HFFc6 (cell line): ENCODE data around the gene LRWD1. TPM values are rescaled to one million over a fixed set of nuclear protein-coding genes. Genes with fewer than 3 reads are reported as not detected.

Source experiments
- DNase-seq: peaks from one replicate; pipeline ENCODE4 v3.0.0-alpha.2; 2018
- H3K27ac Mint-ChIP-seq: 2 replicates; pipeline ENCODE4 v1.8.0; 2020; ENCODE audit warnings: mild to moderate bottlenecking, mixed read lengths
- H3K27me3 Mint-ChIP-seq: 2 replicates; pipeline ENCODE4 v1.8.0; 2021; ENCODE audit warnings: mild to moderate bottlenecking, moderate library complexity, mixed read lengths; ENCODE audit not compliant: insufficient read depth
- H3K36me3 Mint-ChIP-seq: 2 replicates; pipeline ENCODE4 v1.8.0; 2021; ENCODE audit warnings: low read depth, mixed read lengths
- H3K4me1 Mint-ChIP-seq: 2 replicates; pipeline ENCODE4 v1.8.0; 2020; ENCODE audit warnings: low read depth, mixed read lengths
- H3K4me3 Mint-ChIP-seq: 2 replicates; pipeline ENCODE4 v1.8.0; 2020; ENCODE audit warnings: mild to moderate bottlenecking, moderate library complexity, mixed read lengths
- H3K9me3 Mint-ChIP-seq: 2 replicates; pipeline ENCODE4 v1.8.0; 2020; ENCODE audit warnings: mild to moderate bottlenecking, mixed read lengths
- CTCF ChIP-seq: fragments of 200-600 bp; sonication (generic); IDR thresholded peaks from 2 replicates; pipeline ENCODE4 v1.5.0; 2021; ENCODE audit warnings: antibody characterized with exemption, mild to moderate bottlenecking
- total RNA-seq, 6 experiments: library from RNA; stranded (reverse); fragmentation: NEBNext Ultra II Directional; extraction: Animal tissue kit (Norgen Biotek cat#: 25700); gene quantifications; 2 replicates in 1 of 6; 3 replicates in 5 of 6; pipeline ENCODE4 v1.2.3, GENCODE V29; 2021

The LRWD1 gene
- total RNA-seq, 6 experiments from 2014 or later = 19.4 to 28.2 (median 23.0) TPM

GRCh38 chr7:102421706-102422240 lies 43.0 kb upstream of the LRWD1 start:
- Mint-ChIP-seq H3K4me1 (no peaks in the 10 kb centered on the region), H3K4me3 (no peak overlapping the region), H3K27me3 (peaks cover 3% of the 10 kb centered on the region), H3K36me3 (peaks cover 20% of the 10 kb centered on the region), H3K27ac (no peak overlapping the region), H3K9me3 (no peaks in the 10 kb centered on the region)
- DNase-seq = no peak
- TF ChIP-seq CTCF = no peak

GRCh38 chr7:102424129-102424551 lies 40.6 kb upstream of the LRWD1 start:
- H3K4me1 Mint-ChIP-seq = no peaks in the 10 kb centered on the region
- no peaks in the 10 kb centered on the region for H3K9me3 Mint-ChIP-seq
- no peak overlapping the region for H3K4me3 Mint-ChIP-seq
- H3K27ac Mint-ChIP-seq = no peak overlapping the region
- TF ChIP-seq CTCF = no peak
- DNase-seq = no peak
- peaks cover 16% of the 10 kb centered on the region for H3K36me3 Mint-ChIP-seq
- peaks cover 3% of the 10 kb centered on the region for H3K27me3 Mint-ChIP-seq

GRCh38 chr7:102424787-102425218 lies 40.0 kb upstream of the LRWD1 start:
- no peaks in the 10 kb centered on the region for H3K4me1 Mint-ChIP-seq
- no peak overlapping the region for H3K27ac Mint-ChIP-seq
- TF ChIP-seq CTCF = no peak
- no peak overlapping the region for H3K4me3 Mint-ChIP-seq
- no peaks in the 10 kb centered on the region for H3K9me3 Mint-ChIP-seq
- peaks cover 3% of the 10 kb centered on the region for H3K27me3 Mint-ChIP-seq
- peaks cover 16% of the 10 kb centered on the region for H3K36me3 Mint-ChIP-seq
- DNase-seq = no peak

GRCh38 chr7:102425639-102426267 lies 39.0 kb upstream of the LRWD1 start:
- Mint-ChIP-seq H3K27me3 (peaks cover 1% of the 10 kb centered on the region), H3K36me3 (peaks cover 12% of the 10 kb centered on the region), H3K27ac (no peak overlapping the region), H3K9me3 (no peaks in the 10 kb centered on the region), H3K4me3 (no peak overlapping the region), H3K4me1 (no peaks in the 10 kb centered on the region)
- TF ChIP-seq CTCF = no peak
- DNase-seq = no peak

- TF ChIP-seq CTCF = no peak
- H3K36me3 Mint-ChIP-seq = peaks cover 8% of the 10 kb centered on the region; the same call in 1 of the 2 replicates
- peaks cover 1% of the 10 kb centered on the region for H3K27me3 Mint-ChIP-seq
- H3K27ac Mint-ChIP-seq = no peak overlapping the region
- no peak for DNase-seq
- H3K4me3 Mint-ChIP-seq = no peak overlapping the region
- H3K9me3 Mint-ChIP-seq = no peaks in the 10 kb centered on the region
- H3K4me1 Mint-ChIP-seq = no peaks in the 10 kb centered on the region; the same call in 1 of the 2 replicates
These were observed 38.3 kb upstream of the LRWD1 start for GRCh38 chr7:102426268-102427018.
